ENCODE data around the gene PTPRN2.

GRCh38 chr7:158492367-158492764, 95.3 kb downstream of the PTPRN2 start:
- TF ChIP-seq, protein P1, sequence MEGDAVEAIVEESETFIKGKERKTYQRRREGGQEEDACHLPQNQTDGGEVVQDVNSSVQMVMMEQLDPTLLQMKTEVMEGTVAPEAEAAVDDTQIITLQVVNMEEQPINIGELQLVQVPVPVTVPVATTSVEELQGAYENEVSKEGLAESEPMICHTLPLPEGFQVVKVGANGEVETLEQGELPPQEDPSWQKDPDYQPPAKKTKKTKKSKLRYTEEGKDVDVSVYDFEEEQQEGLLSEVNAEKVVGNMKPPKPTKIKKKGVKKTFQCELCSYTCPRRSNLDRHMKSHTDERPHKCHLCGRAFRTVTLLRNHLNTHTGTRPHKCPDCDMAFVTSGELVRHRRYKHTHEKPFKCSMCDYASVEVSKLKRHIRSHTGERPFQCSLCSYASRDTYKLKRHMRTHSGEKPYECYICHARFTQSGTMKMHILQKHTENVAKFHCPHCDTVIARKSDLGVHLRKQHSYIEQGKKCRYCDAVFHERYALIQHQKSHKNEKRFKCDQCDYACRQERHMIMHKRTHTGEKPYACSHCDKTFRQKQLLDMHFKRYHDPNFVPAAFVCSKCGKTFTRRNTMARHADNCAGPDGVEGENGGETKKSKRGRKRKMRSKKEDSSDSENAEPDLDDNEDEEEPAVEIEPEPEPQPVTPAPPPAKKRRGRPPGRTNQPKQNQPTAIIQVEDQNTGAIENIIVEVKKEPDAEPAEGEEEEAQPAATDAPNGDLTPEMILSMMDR (CRISPR knock-in tag; IDR thresholded peaks at IDR 0.05) = no peak
- TF ChIP-seq ZKSCAN8 (CRISPR knock-in tag; IDR thresholded peaks at IDR 0.05; ENCODE audit: borderline replicate concordance) = no peak
- TF ChIP-seq THYN1 (CRISPR knock-in tag; IDR thresholded peaks at IDR 0.05; ENCODE audit: borderline replicate concordance, low read depth) = no peak
- TF ChIP-seq, protein P2, sequence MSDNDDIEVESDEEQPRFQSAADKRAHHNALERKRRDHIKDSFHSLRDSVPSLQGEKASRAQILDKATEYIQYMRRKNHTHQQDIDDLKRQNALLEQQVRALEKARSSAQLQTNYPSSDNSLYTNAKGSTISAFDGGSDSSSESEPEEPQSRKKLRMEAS (IDR thresholded peaks at IDR 0.05) = no peak
- TF ChIP-seq KDM6A (CRISPR knock-in tag; IDR thresholded peaks at IDR 0.05; ENCODE audit: low read depth) = no peak
- no peak for TF ChIP-seq NFIB (CRISPR knock-in tag; IDR thresholded peaks at IDR 0.05; ENCODE audit: borderline replicate concordance)
- no peak for TF ChIP-seq ZFYVE20 (CRISPR knock-in tag; IDR thresholded peaks at IDR 0.05; ENCODE audit: borderline replicate concordance, low read depth)
- TF ChIP-seq MAFK (conservative IDR thresholded peaks at IDR 0.05 in 1 of 2, IDR thresholded peaks at IDR 0.05 in 1 of 2; ENCODE audit: low read length in 2 of 2) = no peak
- TF ChIP-seq, protein P3, sequence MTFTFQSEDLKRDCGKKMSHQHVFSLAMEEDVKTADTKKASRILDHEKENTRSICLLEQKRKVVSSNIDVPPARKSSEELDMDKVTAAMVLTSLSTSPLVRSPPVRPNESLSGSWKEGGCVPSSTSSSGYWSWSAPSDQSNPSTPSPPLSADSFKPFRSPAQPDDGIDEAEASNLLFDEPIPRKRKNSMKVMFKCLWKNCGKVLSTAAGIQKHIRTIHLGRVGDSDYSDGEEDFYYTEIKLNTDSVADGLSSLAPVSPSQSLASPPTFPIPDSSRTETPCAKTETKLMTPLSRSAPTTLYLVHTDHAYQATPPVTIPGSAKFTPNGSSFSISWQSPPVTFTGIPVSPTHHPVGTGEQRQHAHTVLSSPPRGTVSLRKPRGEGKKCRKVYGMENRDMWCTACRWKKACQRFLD (CRISPR knock-in tag; IDR thresholded peaks at IDR 0.05; ENCODE audit: borderline replicate concordance) = no peak
- no peak for TF ChIP-seq ARNT (IDR thresholded peaks at IDR 0.05)
- no peak for TF ChIP-seq ZNF207 (IDR thresholded peaks at IDR 0.05; ENCODE audit: borderline replicate concordance)
- TF ChIP-seq, protein P4, sequence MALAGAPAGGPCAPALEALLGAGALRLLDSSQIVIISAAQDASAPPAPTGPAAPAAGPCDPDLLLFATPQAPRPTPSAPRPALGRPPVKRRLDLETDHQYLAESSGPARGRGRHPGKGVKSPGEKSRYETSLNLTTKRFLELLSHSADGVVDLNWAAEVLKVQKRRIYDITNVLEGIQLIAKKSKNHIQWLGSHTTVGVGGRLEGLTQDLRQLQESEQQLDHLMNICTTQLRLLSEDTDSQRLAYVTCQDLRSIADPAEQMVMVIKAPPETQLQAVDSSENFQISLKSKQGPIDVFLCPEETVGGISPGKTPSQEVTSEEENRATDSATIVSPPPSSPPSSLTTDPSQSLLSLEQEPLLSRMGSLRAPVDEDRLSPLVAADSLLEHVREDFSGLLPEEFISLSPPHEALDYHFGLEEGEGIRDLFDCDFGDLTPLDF (CRISPR knock-in tag; IDR thresholded peaks at IDR 0.05) = no peak
- TF ChIP-seq RAD21 (CRISPR knock-in tag; IDR thresholded peaks at IDR 0.05) = no peak
